HG03378 (cell line): ENCODE data around the gene MYEOV.

Experiments
- ATAC-seq: cut with Tn5 transposase; IDR thresholded peaks from one replicate; pipeline ENCODE4 v1.9.1; 2021; ENCODE audit warnings: mild to moderate bottlenecking, moderate library complexity; ENCODE audit not compliant: unreplicated experiment

Gene MYEOV

DNA sequence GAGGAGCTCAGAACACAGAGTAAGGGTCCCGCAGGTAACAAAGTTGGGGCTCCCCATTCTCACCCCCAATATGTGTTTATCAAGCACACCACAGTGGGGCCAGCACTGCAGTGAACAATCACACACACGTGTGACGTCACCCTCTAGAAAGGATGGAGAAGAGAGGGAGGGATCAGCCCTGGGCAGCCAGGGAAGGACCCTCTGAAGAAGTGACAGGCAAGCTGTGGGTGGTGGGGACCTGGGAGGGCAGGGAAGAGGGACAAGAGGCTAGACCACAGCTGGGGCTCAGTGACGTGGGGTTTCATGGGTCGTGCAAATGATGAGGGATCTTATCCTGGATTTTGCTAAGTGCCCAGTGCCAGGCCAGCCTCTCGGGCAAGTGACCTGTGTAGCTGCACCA, 28.7 kb upstream of the MYEOV start:
- no peak for ATAC-seq

DNA sequence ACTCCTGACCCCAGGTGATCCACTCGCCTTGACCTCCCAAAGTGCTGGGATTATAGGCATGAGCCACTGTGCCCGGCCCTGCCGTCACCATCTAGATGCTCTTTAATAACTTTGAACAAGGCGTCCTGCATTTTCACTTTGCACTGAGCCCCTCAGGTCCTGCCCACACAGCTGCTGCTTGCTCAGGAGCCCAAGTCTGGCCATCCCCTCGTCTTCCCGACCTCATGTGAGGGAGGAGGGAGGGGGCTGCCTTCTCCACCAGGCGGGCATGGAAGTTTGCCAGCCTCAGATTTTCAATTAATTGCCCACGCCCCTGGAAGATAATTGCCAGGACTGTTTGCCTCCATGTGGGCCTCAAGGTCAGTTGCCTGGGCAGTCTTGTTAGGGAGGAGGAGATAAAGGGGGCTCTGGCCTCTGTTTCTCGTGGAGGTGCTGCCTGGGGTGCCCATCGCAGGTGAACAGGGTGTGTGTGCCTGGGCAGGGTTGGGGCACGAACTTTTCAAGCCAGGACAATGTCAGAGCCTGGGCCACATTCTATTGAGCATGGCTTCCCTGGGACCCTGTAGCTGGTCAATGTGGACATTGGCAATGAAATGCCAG, 27.9 kb upstream of the MYEOV start:
- no peak for ATAC-seq

GRCh38 chr11:69267395-69267805, 26.6 kb upstream of the MYEOV start:
- ATAC-seq = no peak

- no peak for ATAC-seq
Observed at GRCh38 chr11:69268911-69269310, 25.0 kb upstream of the MYEOV start.

DNA sequence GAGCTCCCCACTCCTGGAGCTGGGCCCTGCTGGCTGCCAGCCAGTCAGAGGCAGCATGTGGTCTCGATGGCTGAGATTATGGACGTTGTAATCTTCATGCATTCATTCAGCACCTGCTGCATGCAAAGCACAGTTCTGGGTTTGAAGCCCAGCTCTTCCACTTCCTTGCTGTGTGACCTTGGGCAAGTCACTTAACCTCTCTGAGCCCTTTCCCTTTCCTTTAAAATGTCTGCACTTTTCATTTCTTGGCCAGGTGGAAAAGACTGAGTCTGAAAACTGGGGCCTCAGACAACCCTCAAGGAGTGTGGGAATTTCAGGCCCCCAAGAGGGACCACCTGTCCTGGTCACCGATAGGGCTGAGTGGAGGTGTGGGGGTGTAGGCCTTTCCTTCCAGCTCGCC, 24.6 kb upstream of the MYEOV start:
- ATAC-seq = no peak

DNA sequence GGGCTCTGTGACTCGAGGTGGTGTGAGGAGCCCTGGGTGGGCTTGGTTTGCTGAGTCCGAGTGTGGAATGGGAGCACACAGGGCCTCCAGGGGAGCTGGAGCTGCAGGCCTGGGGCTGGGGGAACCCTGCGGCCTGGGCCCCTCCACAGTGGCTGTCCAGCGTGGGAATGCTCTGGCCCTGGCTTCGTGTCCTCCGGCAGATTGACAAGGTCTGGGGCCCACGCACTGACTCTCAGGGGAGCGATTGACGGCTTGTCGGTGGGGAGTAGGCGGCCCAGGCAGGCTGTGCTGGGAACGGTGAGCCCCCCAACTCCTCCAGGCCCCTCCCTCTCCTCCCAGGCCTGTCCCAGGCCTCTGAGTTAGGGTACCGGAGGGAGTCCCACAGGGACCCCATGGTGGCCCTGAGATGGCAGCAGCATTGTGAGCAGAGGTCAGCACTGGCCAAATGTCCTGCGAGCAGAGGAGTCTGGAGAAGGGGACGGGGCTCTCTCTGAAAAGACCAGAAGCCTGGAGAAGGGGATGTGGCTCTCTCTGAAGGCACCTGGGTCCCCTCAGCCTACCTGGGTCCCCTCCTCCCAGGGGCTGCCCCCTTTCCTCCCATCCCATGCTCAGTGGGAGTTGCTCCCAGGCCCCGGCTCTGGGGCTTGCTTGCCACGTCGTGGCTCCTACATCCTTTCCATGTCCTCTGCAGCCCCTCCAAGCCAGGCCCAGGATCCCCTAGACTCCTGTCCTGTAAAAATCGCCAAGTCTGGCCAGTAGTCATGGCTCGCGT, 23.8 kb upstream of the MYEOV start:
- no peak for ATAC-seq

- no peak for ATAC-seq
Observed at GRCh38 chr11:69270941-69271340, 23.0 kb upstream of the MYEOV start.

- ATAC-seq = no peak
Observed at GRCh38 chr11:69272055-69272454, 21.9 kb upstream of the MYEOV start.

DNA sequence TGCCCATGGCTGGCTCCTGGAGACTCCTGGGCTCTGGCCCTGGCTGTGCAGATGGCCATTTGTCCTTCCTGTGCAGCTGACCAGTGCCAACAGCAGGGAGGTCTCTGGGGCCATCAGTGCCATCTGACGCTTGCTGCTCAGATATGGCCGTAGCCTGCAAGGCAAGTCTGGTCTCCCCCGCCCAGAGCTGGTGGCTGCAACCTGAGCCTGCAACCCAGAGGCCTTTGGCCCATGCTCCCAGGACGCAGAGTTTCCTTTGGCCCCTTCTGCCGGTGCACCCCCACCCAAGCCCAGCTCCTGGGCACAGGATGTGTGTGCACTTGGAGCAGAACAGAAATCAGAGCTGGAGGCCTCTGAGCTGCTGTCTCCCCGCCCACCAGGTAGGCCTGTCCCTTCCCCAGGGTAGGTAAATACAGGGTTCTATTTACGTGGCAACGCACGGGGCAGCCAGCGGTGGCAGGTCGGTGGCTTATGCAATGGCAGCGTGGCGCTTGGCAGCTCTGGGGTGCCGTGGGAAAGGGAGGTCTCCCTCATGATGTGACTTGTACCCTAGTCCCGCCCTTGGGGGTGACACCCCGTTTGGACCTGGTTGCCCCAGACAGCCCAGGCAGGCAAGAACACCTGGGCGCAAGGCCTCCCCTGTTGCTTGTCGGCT, 21.0 kb upstream of the MYEOV start:
- ATAC-seq = no peak

- ATAC-seq = no peak
Observed at GRCh38 chr11:69273571-69273970, 20.4 kb upstream of the MYEOV start.

DNA sequence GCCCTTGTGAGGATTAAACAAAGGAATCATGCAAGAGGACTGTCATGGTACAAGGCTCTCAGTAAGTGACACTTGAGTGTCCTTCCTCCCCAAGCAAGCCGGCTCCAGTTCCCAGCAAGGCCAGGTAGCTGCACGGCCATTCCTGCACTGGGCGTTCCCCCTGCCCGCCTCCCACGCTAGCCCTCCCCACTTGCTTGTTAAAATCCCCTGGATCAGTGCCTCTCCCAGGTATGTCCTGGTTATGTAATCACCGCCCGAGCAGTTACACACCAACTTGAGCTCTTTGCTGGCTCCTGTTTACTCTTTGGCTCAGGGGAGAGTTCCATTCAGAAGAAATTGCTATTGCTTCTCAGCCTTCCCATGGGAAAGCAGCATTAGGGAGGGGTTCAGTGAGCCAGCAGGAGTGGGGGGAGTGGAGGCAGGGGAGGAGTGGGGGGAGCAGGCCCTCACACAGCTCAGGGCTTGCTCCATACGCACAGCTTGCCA, 19.4 kb upstream of the MYEOV start:
- ATAC-seq = no peak

DNA sequence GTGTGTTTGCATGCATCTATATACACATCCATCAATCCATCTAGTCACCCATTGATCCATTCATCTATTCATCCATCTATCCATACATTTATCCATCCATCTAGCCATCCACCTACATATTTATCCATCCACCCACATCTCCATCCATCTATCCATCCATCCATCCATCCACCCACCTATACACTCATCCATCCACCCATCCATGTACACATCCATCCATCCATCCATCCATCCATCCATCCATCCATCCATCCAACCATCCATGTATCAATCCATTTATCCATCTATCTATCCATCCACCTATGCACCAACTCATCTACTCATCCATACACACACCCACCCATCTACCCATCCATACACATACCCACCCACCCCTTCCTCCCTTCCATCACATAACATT, 18.8 kb upstream of the MYEOV start:
- no peak for ATAC-seq

DNA sequence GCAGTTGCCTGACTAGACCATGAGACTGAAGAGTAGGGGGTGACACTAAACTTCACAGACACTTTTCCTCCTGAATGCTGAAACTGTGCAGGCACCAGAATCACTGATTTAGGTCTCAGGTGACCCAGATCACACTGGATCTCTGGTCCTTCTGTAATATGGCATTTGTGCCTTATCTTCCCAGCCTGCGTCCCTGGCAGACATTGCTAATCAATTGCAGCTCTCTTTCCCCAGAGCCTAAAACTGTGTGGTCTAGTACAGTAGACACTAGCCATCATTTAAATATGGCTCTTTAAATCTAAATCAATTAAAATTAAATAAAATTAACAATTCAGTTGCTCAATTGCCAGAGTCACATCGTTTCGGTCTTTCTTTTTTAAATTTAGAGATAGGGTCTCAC, 17.8 kb upstream of the MYEOV start:
- ATAC-seq = no peak

- no peak for ATAC-seq
Observed at GRCh38 chr11:69277074-69277809, 16.7 kb upstream of the MYEOV start.

- ATAC-seq = no peak
Observed at GRCh38 chr11:69278091-69278867, 15.7 kb upstream of the MYEOV start.

DNA sequence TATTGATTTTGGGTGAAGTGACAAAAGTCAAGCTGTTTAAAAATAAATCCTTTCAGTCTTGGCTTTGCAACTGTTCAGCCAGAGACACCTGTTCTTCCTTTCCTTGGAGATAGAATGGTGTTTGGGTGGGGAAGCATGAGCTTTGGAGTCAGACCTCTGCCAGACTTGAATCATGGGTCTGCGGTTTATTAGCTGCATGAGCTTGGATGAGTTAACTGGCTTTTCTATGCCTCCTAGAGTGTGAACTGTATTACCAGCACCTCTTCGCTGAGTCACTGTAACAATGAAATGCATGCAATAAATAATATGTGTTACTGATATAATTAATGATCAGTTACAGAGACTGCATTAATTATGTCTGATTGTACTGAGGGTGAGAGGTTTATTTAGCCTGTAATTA, 13.5 kb upstream of the MYEOV start:
- no peak for ATAC-seq

- no peak for ATAC-seq
Observed at GRCh38 chr11:69280994-69281393, 13.0 kb upstream of the MYEOV start.

- ATAC-seq = no peak
Observed at GRCh38 chr11:69283446-69283845, 10.5 kb upstream of the MYEOV start.

- ATAC-seq = no peak
Observed at GRCh38 chr11:69284081-69284511, 9.9 kb upstream of the MYEOV start.

GRCh38 chr11:69285091-69285490, 8.9 kb upstream of the MYEOV start:
- no peak for ATAC-seq

DNA sequence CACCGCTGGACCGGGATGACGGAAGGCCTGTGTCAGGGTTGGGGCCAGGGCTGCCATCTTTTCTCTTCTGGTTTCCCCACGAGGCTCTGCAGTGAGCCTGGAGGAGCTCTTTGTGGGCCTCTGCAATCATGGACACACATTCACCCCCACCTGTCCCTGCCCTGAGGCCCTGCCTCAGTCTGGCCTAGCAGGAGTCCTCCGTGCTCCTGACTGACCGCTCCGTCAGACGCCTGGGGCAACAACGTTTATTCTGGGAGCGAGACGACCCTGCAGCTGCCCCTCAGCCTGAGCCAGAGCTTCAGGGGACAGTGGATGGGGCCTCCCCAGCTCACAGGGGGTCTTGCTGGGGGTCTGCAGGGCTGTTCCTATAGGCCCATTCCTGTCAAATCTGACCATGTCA, 8.2 kb upstream of the MYEOV start:
- ATAC-seq = no peak
